Kidney (tissue), 14 donors: ENCODE measurements around the gene FDX2. TPM values are rescaled to one million over a fixed set of nuclear protein-coding genes. Genes with fewer than 3 reads are reported as not detected.

Source experiments
- DNase-seq, 5 donors: peaks; one replicate each; pipeline ENCODE4 v3.0.0-alpha.2; 2013 to 2020
- FAIRE-seq: peaks from 2 replicates; lab custom pipeline; 2012; peaks lifted over from hg19 to GRCh38; lab: Jason Lieb, UNC
- H3K27ac ChIP-seq, 2 donors: one replicate each; pipeline ENCODE4 v1.7.0; 2013; ENCODE audit warnings: low read depth in 2 of 2, low read length in 2 of 2, inconsistent platforms in 1 of 2
- H3K27me3 ChIP-seq: one replicate; pipeline ENCODE4 v1.7.1; 2013; ENCODE audit warnings: low read length, inconsistent platforms; ENCODE audit not compliant: control insufficient read depth, insufficient read depth
- H3K36me3 ChIP-seq, 3 donors: one replicate each; pipeline versions ENCODE4 v1.7.0 to v1.7.1; 2013; ENCODE audit warnings: low read length in 3 of 3, control low read depth in 1 of 3, inconsistent platforms in 1 of 3; ENCODE audit not compliant: insufficient read depth in 3 of 3, control insufficient read depth in 2 of 3
- H3K4me1 ChIP-seq, 3 donors: one replicate each; pipeline versions ENCODE4 v1.7.0 to v1.7.1; 2013; ENCODE audit warnings: low read length in 3 of 3, inconsistent platforms in 1 of 3, low read depth in 1 of 3; ENCODE audit not compliant: control insufficient read depth in 2 of 3, insufficient read depth in 2 of 3
- H3K4me3 ChIP-seq, 3 donors: one replicate each; pipeline versions ENCODE4 v1.7.0 to v1.8.1; 2013; ENCODE audit warnings: low read length in 3 of 3, control low read depth in 1 of 3, inconsistent platforms in 1 of 3
- H3K9ac ChIP-seq, 3 donors: one replicate each; pipeline versions ENCODE4 v1.7.0 to v1.7.1; 2013; ENCODE audit warnings: low read length in 3 of 3, control low read depth in 1 of 3, inconsistent platforms in 1 of 3
- H3K9me3 ChIP-seq, 3 donors: one replicate each; pipeline versions ENCODE4 v1.7.0 to v1.7.1; 2013; ENCODE audit warnings: low read length in 3 of 3, control low read depth in 1 of 3, inconsistent platforms in 1 of 3; ENCODE audit not compliant: control insufficient read depth in 2 of 3, insufficient read depth in 1 of 3
- CTCF ChIP-seq: IDR thresholded peaks from 3 replicates; pipeline ENCODE4 v1.5.1; 2012; ENCODE audit warnings: mild to moderate bottlenecking, moderate library complexity, borderline replicate concordance; ENCODE audit not compliant: insufficient read depth; ENCODE audit errors: extremely low read depth
- intact Hi-C: fragments of 100-400 bp; cut with DNase I; formaldehyde crosslinking; loops from one replicate; pipeline ENCODE4 v1.11.1; 2022
- polyA plus RNA-seq: library from polyadenylated mRNA; stranded (reverse); fragments of 350-450 nt; fragmentation: Illumina TruSeq; extraction: RNeasy Lipid Tissue Mini Kit (QIAGEN cat#74804); gene quantifications from one replicate; pipeline ENCODE4 v1.2.3, GENCODE V29; 2014; ENCODE audit warnings: low read depth, low replicate concordance; ENCODE audit not compliant: insufficient read depth
- total RNA-seq: library from RNA; stranded (reverse); fragmentation: NEBNext Ultra II Directional; extraction: Animal tissue kit (Norgen Biotek cat#: 25700); gene quantifications from one replicate; pipeline ENCODE4 v1.2.1, GENCODE V29; 2021
- donor health status: control.
- donor health status: control.
- donor health status: control.
- donor health status: control.
- donor health status: control.
- donor health status: DM: yes; HTN: yes; CAD: no.
- donor health status: Normal renal cell carcinoma (clear cell type).

Gene FDX2
- total and polyA plus RNA-seq, 2 donors from 2014 or later, result 20.1 to 88.4 TPM

- H3K9me3 ChIP-seq, result no peaks in the 10 kb centered on the region
- H3K36me3 ChIP-seq, result peaks cover 0 to 5% (median 0%) of the 10 kb centered on the region in 3 donors
- no peak for FAIRE-seq
- H3K4me1 ChIP-seq, result peaks cover 0 to 9% (median 0%) of the 10 kb centered on the region in 3 donors
- no peak for DNase-seq
- intact Hi-C loops, result no loop called here
- H3K4me3 ChIP-seq, result no peak overlapping the region
- peaks cover 9% of the 10 kb centered on the region for H3K27me3 ChIP-seq
- H3K27ac ChIP-seq, result no peak overlapping the region
- H3K9ac ChIP-seq, result no peak overlapping the region
- TF ChIP-seq CTCF, result no peak
These were observed 41.2 kb downstream of the FDX2 start for GRCh38 chr19:10274589-10274988.

GRCh38 chr19:10271543-10272086, 44.2 kb downstream of the FDX2 start:
- H3K4me1 ChIP-seq, result peaks cover 0 to 9% (median 0%) of the 10 kb centered on the region in 3 donors
- peaks cover 0 to 5% (median 0%) of the 10 kb centered on the region in 3 donors for H3K36me3 ChIP-seq
- no peak for TF ChIP-seq CTCF
- DNase-seq (peak in 2 of 5 donors; percentile 54 to 70), FAIRE-seq (no peak)
- H3K9ac ChIP-seq, result no peak overlapping the region
- intact Hi-C loops, result no loop called here
- peaks cover 9% of the 10 kb centered on the region for H3K27me3 ChIP-seq
- H3K9me3 ChIP-seq, result no peaks in the 10 kb centered on the region
- peak overlapping the region; percentile 87 to 90 for H3K27ac ChIP-seq
- peak overlapping the region; percentile 16 to 61 (median 61) for H3K4me3 ChIP-seq

GRCh38 chr19:10270616-10271394, 45.0 kb downstream of the FDX2 start, which contains the start of gene ICAM1:
TSS of gene ICAM1 (plus strand) at chr19:10271120. CDS start at chr19:10271160, 40 bp downstream.
- Histone ChIP-seq H3K9me3 (no peaks in the 10 kb centered on the region), H3K4me3 (peak within 1 kb of the TSS; percentile 16 to 61 (median 61)), H3K9ac (peak within 1 kb of the TSS in 2 of 3 donors; percentile 55 to 65), H3K27me3 (peaks cover 9% of the 10 kb centered on the region), H3K4me1 (peaks cover 0 to 9% (median 0%) of the 10 kb centered on the region in 3 donors), H3K36me3 (peaks cover 0 to 5% (median 0%) of the 10 kb centered on the region in 3 donors), H3K27ac (peak within 1 kb of the TSS; percentile 87 to 90)
- peak; percentile 59 to 96 (median 67) for DNase-seq
- intact Hi-C loops, result no loop called here
- FAIRE-seq, result no peak
- TF ChIP-seq CTCF, result no peak
